ENCODE measurements around the gene NMS.

NMS gene

GRCh38 chr2:100518801-100519200, 48.5 kb downstream of the NMS start:
- ATAC-seq: no peak
- TF ChIP-seq TSHZ2 (CRISPR knock-in tag; IDR thresholded peaks at IDR 0.05): no peak
- TF ChIP-seq ZFP30 (CRISPR knock-in tag; IDR thresholded peaks at IDR 0.05): no peak
- TF ChIP-seq, protein P1, sequence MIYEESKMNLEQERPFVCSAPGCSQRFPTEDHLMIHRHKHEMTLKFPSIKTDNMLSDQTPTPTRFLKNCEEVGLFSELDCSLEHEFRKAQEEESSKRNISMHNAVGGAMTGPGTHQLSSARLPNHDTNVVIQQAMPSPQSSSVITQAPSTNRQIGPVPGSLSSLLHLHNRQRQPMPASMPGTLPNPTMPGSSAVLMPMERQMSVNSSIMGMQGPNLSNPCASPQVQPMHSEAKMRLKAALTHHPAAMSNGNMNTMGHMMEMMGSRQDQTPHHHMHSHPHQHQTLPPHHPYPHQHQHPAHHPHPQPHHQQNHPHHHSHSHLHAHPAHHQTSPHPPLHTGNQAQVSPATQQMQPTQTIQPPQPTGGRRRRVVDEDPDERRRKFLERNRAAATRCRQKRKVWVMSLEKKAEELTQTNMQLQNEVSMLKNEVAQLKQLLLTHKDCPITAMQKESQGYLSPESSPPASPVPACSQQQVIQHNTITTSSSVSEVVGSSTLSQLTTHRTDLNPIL (CRISPR knock-in tag; IDR thresholded peaks at IDR 0.05; ENCODE audit: low read depth): no peak
- TF ChIP-seq ESRRG (CRISPR knock-in tag; IDR thresholded peaks at IDR 0.05): no peak
- no peak for TF ChIP-seq BACH2 (CRISPR knock-in tag; IDR thresholded peaks at IDR 0.05; ENCODE audit: borderline replicate concordance)
- TF ChIP-seq CSDC2 (CRISPR knock-in tag; IDR thresholded peaks at IDR 0.05): no peak
- TF ChIP-seq SNAI2 (CRISPR knock-in tag; IDR thresholded peaks at IDR 0.05): no peak

GRCh38 chr2:100520224-100520623, 49.9 kb downstream of the NMS start:
- no peak for ATAC-seq
- no peak for TF ChIP-seq SNAI2 (CRISPR knock-in tag; IDR thresholded peaks at IDR 0.05)
- no peak for TF ChIP-seq ESRRG (CRISPR knock-in tag; IDR thresholded peaks at IDR 0.05)
- TF ChIP-seq, protein P1 (CRISPR knock-in tag; IDR thresholded peaks at IDR 0.05; ENCODE audit: low read depth): no peak
- TF ChIP-seq PPARA (CRISPR knock-in tag; IDR thresholded peaks at IDR 0.05; ENCODE audit: borderline replicate concordance): no peak
- TF ChIP-seq OSR1 (CRISPR knock-in tag; IDR thresholded peaks at IDR 0.05): no peak
- TF ChIP-seq ZFP3 (CRISPR knock-in tag; IDR thresholded peaks at IDR 0.05): no peak
- TF ChIP-seq BACH2 (CRISPR knock-in tag; IDR thresholded peaks at IDR 0.05; ENCODE audit: borderline replicate concordance): no peak
- no peak for TF ChIP-seq CSDC2 (CRISPR knock-in tag; IDR thresholded peaks at IDR 0.05)
- TF ChIP-seq TCF4 (CRISPR knock-in tag; IDR thresholded peaks at IDR 0.05; ENCODE audit: borderline replicate concordance): no peak
- no peak for TF ChIP-seq TSHZ2 (CRISPR knock-in tag; IDR thresholded peaks at IDR 0.05)
- no peak for TF ChIP-seq CSRNP3 (CRISPR knock-in tag; IDR thresholded peaks at IDR 0.05)
- no peak for TF ChIP-seq ZNF70 (CRISPR knock-in tag; IDR thresholded peaks at IDR 0.05)
- no peak for TF ChIP-seq ISL1 (CRISPR knock-in tag; IDR thresholded peaks at IDR 0.05)
- no peak for TF ChIP-seq ZFP30 (CRISPR knock-in tag; IDR thresholded peaks at IDR 0.05)
- no peak for TF ChIP-seq GLIS3 (CRISPR knock-in tag; IDR thresholded peaks at IDR 0.05)
- no peak for TF ChIP-seq PATZ1 (CRISPR knock-in tag; IDR thresholded peaks at IDR 0.05; ENCODE audit: borderline replicate concordance)
- TF ChIP-seq POU6F1 (CRISPR knock-in tag; IDR thresholded peaks at IDR 0.05; ENCODE audit: borderline replicate concordance, low read depth): no peak
- no peak for TF ChIP-seq ZNF565 (CRISPR knock-in tag; conservative IDR thresholded peaks at IDR 0.05; ENCODE audit: low read depth)
- TF ChIP-seq TOX (CRISPR knock-in tag; IDR thresholded peaks at IDR 0.05; ENCODE audit: borderline replicate concordance): no peak
- no peak for TF ChIP-seq ZC3H10 (CRISPR knock-in tag; IDR thresholded peaks at IDR 0.05)

Data from SK-N-SH treated with all-trans-retinoic acid at 6 μM for 48 hours (cell line).